Kidney epithelial cell (primary cell): Measurements from ENCODE around the gene ASCL2. TPM values are rescaled to one million over a fixed set of nuclear protein-coding genes. Genes with fewer than 3 reads are reported as not detected.

Source experiments
- DNase-seq: peaks from one replicate; pipeline ENCODE4 v3.0.0-alpha.2; 2010; ENCODE audit warnings: low read depth
- H3K27me3 ChIP-seq: 2 replicates; pipeline ENCODE4 v1.6.0; 2011; ENCODE audit warnings: low read length; ENCODE audit not compliant: control insufficient read depth, insufficient read depth
- H3K36me3 ChIP-seq: 2 replicates; pipeline ENCODE4 v1.5.1; 2011; ENCODE audit warnings: low read length; ENCODE audit not compliant: control insufficient read depth, insufficient read depth
- H3K4me3 ChIP-seq: 2 replicates; pipeline ENCODE4 v1.5.1; 2011; ENCODE audit warnings: low read depth, mild to moderate bottlenecking, control low read depth, low read length
- total RNA-seq: library from RNA; depleted of rRNA; stranded (reverse); fragments of >200 nt; gene quantifications from 2 replicates; pipeline ENCODE4 v1.2.3, GENCODE V29; 2015
- TF ChIP-seq, protein P1 (sequence below): IDR thresholded peaks from 2 replicates; pipeline ENCODE4 v1.5.1; 2011; ENCODE audit warnings: mild to moderate bottlenecking, moderate library complexity, low read length, control low read depth, inconsistent platforms; ENCODE audit not compliant: insufficient read depth, poor library complexity, severe bottlenecking

The ASCL2 gene
- total RNA-seq, 1 donor from 2014 or later: not detected

- peaks cover 74% of the 10 kb centered on the region for H3K27me3 ChIP-seq
- H3K4me3 ChIP-seq: no peak overlapping the region
- no peak for DNase-seq
- TF ChIP-seq, protein P1, sequence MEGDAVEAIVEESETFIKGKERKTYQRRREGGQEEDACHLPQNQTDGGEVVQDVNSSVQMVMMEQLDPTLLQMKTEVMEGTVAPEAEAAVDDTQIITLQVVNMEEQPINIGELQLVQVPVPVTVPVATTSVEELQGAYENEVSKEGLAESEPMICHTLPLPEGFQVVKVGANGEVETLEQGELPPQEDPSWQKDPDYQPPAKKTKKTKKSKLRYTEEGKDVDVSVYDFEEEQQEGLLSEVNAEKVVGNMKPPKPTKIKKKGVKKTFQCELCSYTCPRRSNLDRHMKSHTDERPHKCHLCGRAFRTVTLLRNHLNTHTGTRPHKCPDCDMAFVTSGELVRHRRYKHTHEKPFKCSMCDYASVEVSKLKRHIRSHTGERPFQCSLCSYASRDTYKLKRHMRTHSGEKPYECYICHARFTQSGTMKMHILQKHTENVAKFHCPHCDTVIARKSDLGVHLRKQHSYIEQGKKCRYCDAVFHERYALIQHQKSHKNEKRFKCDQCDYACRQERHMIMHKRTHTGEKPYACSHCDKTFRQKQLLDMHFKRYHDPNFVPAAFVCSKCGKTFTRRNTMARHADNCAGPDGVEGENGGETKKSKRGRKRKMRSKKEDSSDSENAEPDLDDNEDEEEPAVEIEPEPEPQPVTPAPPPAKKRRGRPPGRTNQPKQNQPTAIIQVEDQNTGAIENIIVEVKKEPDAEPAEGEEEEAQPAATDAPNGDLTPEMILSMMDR: no peak
- no peaks in the 10 kb centered on the region for H3K36me3 ChIP-seq
These were observed 2.3 kb downstream of the ASCL2 start for GRCh38 chr11:2267851-2268728.

DNA sequence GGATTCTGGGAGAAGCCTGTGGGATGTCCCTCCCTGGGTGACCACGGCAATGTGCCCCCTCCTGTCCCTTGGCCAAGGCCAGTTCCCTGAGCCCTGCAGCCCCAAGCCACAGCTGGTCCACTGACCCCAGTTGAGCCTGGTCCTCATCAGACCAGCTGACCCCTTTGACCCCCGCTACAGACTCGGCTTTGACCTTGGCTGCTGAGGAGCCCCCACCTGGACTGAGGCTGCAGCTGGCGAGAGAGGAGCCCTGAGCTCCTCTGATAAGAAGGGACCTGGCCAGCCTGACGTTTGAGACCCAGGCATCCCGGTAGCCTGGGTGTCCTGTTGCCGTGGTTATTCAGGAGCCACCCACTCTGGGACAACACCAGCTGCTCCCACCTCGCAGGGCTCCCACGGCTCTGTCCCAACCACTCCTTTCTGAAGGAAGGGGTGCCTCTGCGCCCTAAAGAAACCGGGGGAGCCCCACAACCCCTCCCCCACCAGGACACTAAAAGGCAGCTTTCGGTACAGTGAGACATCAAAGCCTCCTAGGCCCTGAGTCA is 3.0 kb downstream of the ASCL2 start:
- H3K27me3 ChIP-seq: peaks cover 75% of the 10 kb centered on the region
- H3K36me3 ChIP-seq: no peaks in the 10 kb centered on the region
- DNase-seq: no peak
- TF ChIP-seq, protein P1: no peak
- no peak overlapping the region for H3K4me3 ChIP-seq

- Histone ChIP-seq H3K4me3 (no peak overlapping the region), H3K27me3 (peaks cover 71% of the 10 kb centered on the region), H3K36me3 (no peaks in the 10 kb centered on the region)
- no peak for DNase-seq
- TF ChIP-seq, protein P1: no peak
These were observed 3.6 kb downstream of the ASCL2 start for GRCh38 chr11:2266586-2267305.

GRCh38 chr11:2265854-2266585 is 4.4 kb downstream of the ASCL2 start:
- DNase-seq: no peak
- H3K4me3 ChIP-seq: no peak overlapping the region
- TF ChIP-seq, protein P1: no peak
- H3K36me3 ChIP-seq: no peaks in the 10 kb centered on the region
- H3K27me3 ChIP-seq: peaks cover 67% of the 10 kb centered on the region

DNA sequence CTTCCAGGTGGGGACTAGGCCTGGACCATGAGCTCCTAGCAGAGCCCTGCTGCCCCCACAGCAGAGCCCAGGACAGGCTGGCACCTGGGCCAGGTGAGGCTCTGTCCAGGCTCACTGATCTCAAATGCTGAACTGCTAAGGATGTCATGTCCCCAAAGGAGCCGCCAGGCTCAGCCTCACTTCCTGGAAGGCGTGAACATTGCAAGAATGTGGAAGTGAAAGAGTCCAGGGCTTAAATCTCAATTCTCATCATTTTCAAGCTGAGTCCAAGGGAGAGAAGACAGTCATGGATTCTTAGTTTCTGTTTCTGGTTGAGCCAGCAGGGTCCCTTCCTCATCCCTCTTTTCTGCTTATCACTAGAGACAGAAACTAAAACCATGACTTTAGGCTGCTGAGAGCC is 5.0 kb downstream of the ASCL2 start:
- DNase-seq: no peak
- TF ChIP-seq, protein P1: no peak
- H3K27me3 ChIP-seq: peaks cover 62% of the 10 kb centered on the region
- no peaks in the 10 kb centered on the region for H3K36me3 ChIP-seq
- H3K4me3 ChIP-seq: no peak overlapping the region
